ENCODE data around the gene P2RX6. TPM values are rescaled to one million over a fixed set of nuclear protein-coding genes. Genes with fewer than 3 reads are reported as not detected.
A peak's percentile ranks its signal among the peaks of the same experiment; 100 is the strongest.
"Not testable (repeated sequence)": the region's sequence is repeated elsewhere in the genome, so short reads cannot be mapped to it uniquely, and the experiment has no call there.

Gene P2RX6
- total RNA-seq, 1 experiment from 2014 or later, result 10.0 TPM

GRCh38 chr22:21032868-21033688 is 18.1 kb downstream of the P2RX6 start:
- no peaks in the 10 kb centered on the region for H3K36me3 ChIP-seq
- H3K27me3 ChIP-seq, result no peaks in the 10 kb centered on the region
- DNase-seq, result no peak
- no peak overlapping the region for H3K4me3 ChIP-seq
- H3K9me3 ChIP-seq, result no peaks in the 10 kb centered on the region

- no peaks in the 10 kb centered on the region for H3K9me3 ChIP-seq
- DNase-seq, result no peak
- no peaks in the 10 kb centered on the region for H3K27me3 ChIP-seq
- H3K4me3 ChIP-seq, result no peak overlapping the region
- no peaks in the 10 kb centered on the region for H3K36me3 ChIP-seq
Observed at GRCh38 chr22:21033895-21034294, 18.9 kb downstream of the P2RX6 start.

- DNase-seq, result no peak
- Histone ChIP-seq H3K9me3 (no peaks in the 10 kb centered on the region), H3K4me3 (no peak overlapping the region), H3K27me3 (no peaks in the 10 kb centered on the region), H3K36me3 (no peaks in the 10 kb centered on the region)
Observed at GRCh38 chr22:21034989-21035388, 20.0 kb downstream of the P2RX6 start.

- Histone ChIP-seq H3K27me3 (no peaks in the 10 kb centered on the region), H3K9me3 (no peaks in the 10 kb centered on the region), H3K4me3 (no peak overlapping the region), H3K36me3 (no peaks in the 10 kb centered on the region)
- DNase-seq, result no peak
Observed at GRCh38 chr22:21038405-21038804, 23.4 kb downstream of the P2RX6 start.

GRCh38 chr22:21039158-21039557 is 24.2 kb downstream of the P2RX6 start:
- not testable (repeated sequence) for H3K36me3 ChIP-seq, H3K4me3 ChIP-seq, H3K9me3 ChIP-seq, DNase-seq, H3K27me3 ChIP-seq

- Histone ChIP-seq H3K9me3 (no peaks in the 10 kb centered on the region), H3K27me3 (no peaks in the 10 kb centered on the region), H3K36me3 (no peaks in the 10 kb centered on the region), H3K4me3 (no peak overlapping the region)
- peak; percentile 37 for DNase-seq
Observed at GRCh38 chr22:21041937-21042336, 27.0 kb downstream of the P2RX6 start.

- no peaks in the 10 kb centered on the region for H3K36me3 ChIP-seq
- H3K4me3 ChIP-seq, result no peak overlapping the region
- H3K9me3 ChIP-seq, result no peaks in the 10 kb centered on the region
- no peaks in the 10 kb centered on the region for H3K27me3 ChIP-seq
- peak; percentile 27 for DNase-seq
Observed at GRCh38 chr22:21042978-21043859, 28.3 kb downstream of the P2RX6 start.

- Histone ChIP-seq H3K4me3 (no peak overlapping the region), H3K9me3 (no peaks in the 10 kb centered on the region), H3K27me3 (no peaks in the 10 kb centered on the region), H3K36me3 (no peaks in the 10 kb centered on the region)
- DNase-seq, result no peak
Observed at GRCh38 chr22:21043860-21044535, 29.0 kb downstream of the P2RX6 start.

GRCh38 chr22:21044931-21045584 is 30.1 kb downstream of the P2RX6 start:
- Histone ChIP-seq H3K36me3 (no peaks in the 10 kb centered on the region), H3K27me3 (no peaks in the 10 kb centered on the region), H3K9me3 (no peaks in the 10 kb centered on the region), H3K4me3 (peak overlapping the region; percentile 28)
- peak; percentile 85 for DNase-seq

- DNase-seq, result peak; percentile 89
- H3K36me3 ChIP-seq, result no peaks in the 10 kb centered on the region
- no peaks in the 10 kb centered on the region for H3K9me3 ChIP-seq
- H3K4me3 ChIP-seq, result peak within 1 kb of the TSS; percentile 28
- H3K27me3 ChIP-seq, result no peaks in the 10 kb centered on the region
Observed at GRCh38 chr22:21045585-21046294, 30.8 kb downstream of the P2RX6 start, which contains the start of gene LRRC74B. Gene LRRC74B (plus strand): TSS chr22:21045946. CDS start chr22:21045987, 41 bp downstream.

GRCh38 chr22:21047035-21047661 is 32.2 kb downstream of the P2RX6 start:
- no peak for DNase-seq
- Histone ChIP-seq H3K27me3 (no peaks in the 10 kb centered on the region), H3K36me3 (no peaks in the 10 kb centered on the region), H3K4me3 (no peak overlapping the region), H3K9me3 (no peaks in the 10 kb centered on the region)

GRCh38 chr22:21047730-21048129 is 32.8 kb downstream of the P2RX6 start:
- Histone ChIP-seq H3K4me3 (no peak overlapping the region), H3K9me3 (no peaks in the 10 kb centered on the region), H3K27me3 (no peaks in the 10 kb centered on the region), H3K36me3 (no peaks in the 10 kb centered on the region)
- no peak for DNase-seq

GRCh38 chr22:21048448-21048847 is 33.5 kb downstream of the P2RX6 start:
- not testable (repeated sequence) for H3K27me3 ChIP-seq, DNase-seq, H3K36me3 ChIP-seq, H3K4me3 ChIP-seq, H3K9me3 ChIP-seq

- not testable (repeated sequence) for H3K36me3 ChIP-seq, H3K4me3 ChIP-seq, H3K27me3 ChIP-seq, DNase-seq, H3K9me3 ChIP-seq
Observed at GRCh38 chr22:21048965-21049364, 34.0 kb downstream of the P2RX6 start.

GRCh38 chr22:21051145-21051830 is 36.3 kb downstream of the P2RX6 start:
- H3K36me3 ChIP-seq, result no peaks in the 10 kb centered on the region
- DNase-seq, result no peak
- H3K9me3 ChIP-seq, result no peaks in the 10 kb centered on the region
- H3K27me3 ChIP-seq, result no peaks in the 10 kb centered on the region
- no peak overlapping the region for H3K4me3 ChIP-seq
